ENCODE measurements around the gene FBXO47.
"Not testable (repeated sequence)": the region's sequence is repeated elsewhere in the genome, so short reads cannot be mapped to it uniquely, and the experiment has no call there.

Gene FBXO47

GRCh38 chr17:38943607-38944006 lies 23.6 kb downstream of the FBXO47 start:
- TF ChIP-seq CTCF (IDR thresholded peaks at IDR 0.05; ENCODE audit: low read depth, low read length, missing control alignments): no peak
- in situ Hi-C loops (cut with HindIII; ENCODE audit: low sequenced_read_pairs): no loop called here
- no peak for DNase-seq (ENCODE audit: low read depth)
- no peak overlapping the region for H3K4me3 ChIP-seq (ENCODE audit: low read depth, low read length)

- no peak for TF ChIP-seq CTCF (IDR thresholded peaks at IDR 0.05; ENCODE audit: low read depth, low read length, missing control alignments)
- H3K4me3 ChIP-seq (ENCODE audit: low read depth, low read length): no peak overlapping the region
- DNase-seq (ENCODE audit: low read depth): no peak
- in situ Hi-C loops (cut with HindIII; ENCODE audit: low sequenced_read_pairs): no loop called here
Measured at GRCh38 chr17:38942696-38943334, 24.4 kb downstream of the FBXO47 start.

GRCh38 chr17:38940404-38940803 lies 26.8 kb downstream of the FBXO47 start:
- in situ Hi-C loops (cut with HindIII; ENCODE audit: low sequenced_read_pairs): no loop called here
- no peak for DNase-seq (ENCODE audit: low read depth)
- no peak for TF ChIP-seq CTCF (IDR thresholded peaks at IDR 0.05; ENCODE audit: low read depth, low read length, missing control alignments)
- H3K4me3 ChIP-seq (ENCODE audit: low read depth, low read length): no peak overlapping the region

- in situ Hi-C loops (cut with HindIII; ENCODE audit: low sequenced_read_pairs): no loop called here
- no peak for TF ChIP-seq CTCF (IDR thresholded peaks at IDR 0.05; ENCODE audit: low read depth, low read length, missing control alignments)
- DNase-seq (ENCODE audit: low read depth): no peak
- no peak overlapping the region for H3K4me3 ChIP-seq (ENCODE audit: low read depth, low read length)
Measured at GRCh38 chr17:38939987-38940386, 27.2 kb downstream of the FBXO47 start.

- in situ Hi-C loops (cut with HindIII; ENCODE audit: low sequenced_read_pairs); H3K4me3 ChIP-seq (ENCODE audit: low read depth, low read length); DNase-seq (ENCODE audit: low read depth): not testable (repeated sequence)
Measured at GRCh38 chr17:38933962-38934361, 33.2 kb downstream of the FBXO47 start.

GRCh38 chr17:38930782-38931181 lies 36.4 kb downstream of the FBXO47 start:
- DNase-seq (ENCODE audit: low read depth); in situ Hi-C loops (cut with HindIII; ENCODE audit: low sequenced_read_pairs); H3K4me3 ChIP-seq (ENCODE audit: low read depth, low read length): not testable (repeated sequence)

- TF ChIP-seq CTCF (IDR thresholded peaks at IDR 0.05; ENCODE audit: low read depth, low read length, missing control alignments): no peak
- H3K4me3 ChIP-seq (ENCODE audit: low read depth, low read length): no peak overlapping the region
- in situ Hi-C loops (cut with HindIII; ENCODE audit: low sequenced_read_pairs): no loop called here
- no peak for DNase-seq (ENCODE audit: low read depth)
Measured at GRCh38 chr17:38926293-38927070, 40.7 kb downstream of the FBXO47 start.
